GM19452 (cell line): ENCODE measurements around the gene DMBT1.

ENCODE experiments used
- ATAC-seq: cut with Tn5 transposase; IDR thresholded peaks from one replicate; pipeline ENCODE4 v1.9.1; 2021; ENCODE audit not compliant: unreplicated experiment

DMBT1 gene

GRCh38 chr10:122643931-122644534 is 83.5 kb downstream of the DMBT1 start:
- ATAC-seq, result no peak

- no peak for ATAC-seq
Measured at GRCh38 chr10:122646511-122647382, 86.2 kb downstream of the DMBT1 start.

GRCh38 chr10:122647383-122647968 is 86.9 kb downstream of the DMBT1 start:
- no peak for ATAC-seq

GRCh38 chr10:122648599-122649428 is 88.3 kb downstream of the DMBT1 start:
- ATAC-seq, result no peak

- ATAC-seq, result no peak
Measured at GRCh38 chr10:122649903-122650302, 89.3 kb downstream of the DMBT1 start.

GRCh38 chr10:122650331-122650730 is 89.8 kb downstream of the DMBT1 start:
- no peak for ATAC-seq

- ATAC-seq, result no peak
Measured at GRCh38 chr10:122655524-122656307, 95.2 kb downstream of the DMBT1 start.

- no peak for ATAC-seq
Measured at GRCh38 chr10:122656308-122656705, 95.8 kb downstream of the DMBT1 start.

- ATAC-seq, result no peak
Measured at GRCh38 chr10:122656741-122657140, 96.2 kb downstream of the DMBT1 start.

- ATAC-seq, result no peak
Measured at GRCh38 chr10:122657255-122657654, 96.7 kb downstream of the DMBT1 start.

- no peak for ATAC-seq
Measured at GRCh38 chr10:122657729-122658128, 97.2 kb downstream of the DMBT1 start.

- no peak for ATAC-seq
Measured at GRCh38 chr10:122658356-122659049, 97.9 kb downstream of the DMBT1 start.

- no peak for ATAC-seq
Measured at GRCh38 chr10:122659126-122659525, 98.6 kb downstream of the DMBT1 start.

GRCh38 chr10:122659651-122660050 is 99.1 kb downstream of the DMBT1 start:
- no peak for ATAC-seq

- no peak for ATAC-seq
Measured at GRCh38 chr10:122660696-122661095, 100.1 kb downstream of the DMBT1 start.

- no peak for ATAC-seq
Measured at GRCh38 chr10:122662231-122662630, 101.7 kb downstream of the DMBT1 start.

- ATAC-seq, result no peak
Measured at GRCh38 chr10:122663516-122664130, 103.1 kb downstream of the DMBT1 start.

- ATAC-seq, result no peak
Measured at GRCh38 chr10:122664501-122664900, 103.9 kb downstream of the DMBT1 start.

- ATAC-seq, result no peak
Measured at GRCh38 chr10:122665329-122665860, 104.8 kb downstream of the DMBT1 start.
